Measurements from ENCODE around the gene CATSPERB.
"Not testable (repeated sequence)": the region's sequence is repeated elsewhere in the genome, so short reads cannot be mapped to it uniquely, and the experiment has no call there.

The CATSPERB gene

DNA sequence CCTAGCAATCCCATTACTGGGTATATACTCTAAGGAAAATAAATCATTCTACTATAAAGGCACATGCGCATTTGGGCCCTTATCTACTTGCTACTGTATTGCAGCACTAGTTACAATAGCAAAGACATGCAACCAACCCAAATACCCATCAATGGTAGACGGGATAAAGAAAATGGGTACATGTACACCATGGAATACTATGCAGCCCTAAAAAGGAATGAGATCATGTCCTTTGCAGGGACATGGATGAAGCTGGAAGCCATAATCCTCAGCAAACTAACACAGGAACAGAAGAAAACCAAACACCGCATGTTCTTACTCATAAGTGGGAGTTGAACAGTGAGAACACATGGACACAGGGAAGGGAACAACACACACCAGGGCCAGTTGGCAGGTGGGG, 54.2 kb downstream of the CATSPERB start:
- DNase-seq (ENCODE audit: low read depth in 2 of 2, low spot score in 1 of 2), result not testable (repeated sequence)

DNA sequence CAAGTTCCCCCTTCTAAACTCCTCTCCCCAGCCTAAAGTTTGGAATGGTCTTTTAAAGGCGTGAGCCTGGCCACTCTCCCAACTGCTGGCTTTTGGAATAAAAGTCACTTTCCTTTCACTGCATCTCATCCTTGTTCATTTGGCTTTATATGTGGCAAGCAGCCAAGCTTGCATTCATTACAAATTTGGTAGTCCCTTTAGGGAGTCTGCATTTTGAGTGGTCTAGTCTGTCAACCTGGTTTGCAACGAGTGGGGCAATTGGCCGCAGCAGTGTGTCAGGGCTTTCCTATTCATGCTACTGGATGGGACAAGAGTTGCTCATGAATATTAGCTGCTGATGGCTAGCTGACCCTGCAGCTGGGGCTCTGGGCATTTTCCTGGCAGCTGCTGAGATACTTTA, 57.0 kb downstream of the CATSPERB start:
- no peak for DNase-seq (ENCODE audit: low read depth in 2 of 2, low spot score in 1 of 2)

DNA sequence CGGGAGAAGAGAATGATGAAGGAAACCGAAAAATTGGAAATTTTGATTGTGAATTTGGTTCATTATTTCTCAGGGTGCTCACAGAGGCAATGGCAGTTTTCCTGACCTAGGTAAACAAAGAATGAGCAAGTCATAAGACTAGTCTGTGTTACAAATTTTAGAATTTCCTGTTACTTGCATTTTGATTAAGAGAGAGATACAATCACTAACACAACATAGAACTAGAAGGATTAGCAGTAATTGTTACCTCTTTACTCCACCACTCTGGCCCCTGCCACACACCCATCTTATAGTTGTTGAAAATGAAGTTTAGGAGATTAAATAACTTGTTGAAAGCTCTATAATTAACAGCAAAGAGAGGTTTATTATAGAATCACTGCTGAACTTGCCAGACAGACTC, 62.0 kb downstream of the CATSPERB start:
- DNase-seq (ENCODE audit: low read depth in 2 of 2, low spot score in 1 of 2), result no peak

DNA sequence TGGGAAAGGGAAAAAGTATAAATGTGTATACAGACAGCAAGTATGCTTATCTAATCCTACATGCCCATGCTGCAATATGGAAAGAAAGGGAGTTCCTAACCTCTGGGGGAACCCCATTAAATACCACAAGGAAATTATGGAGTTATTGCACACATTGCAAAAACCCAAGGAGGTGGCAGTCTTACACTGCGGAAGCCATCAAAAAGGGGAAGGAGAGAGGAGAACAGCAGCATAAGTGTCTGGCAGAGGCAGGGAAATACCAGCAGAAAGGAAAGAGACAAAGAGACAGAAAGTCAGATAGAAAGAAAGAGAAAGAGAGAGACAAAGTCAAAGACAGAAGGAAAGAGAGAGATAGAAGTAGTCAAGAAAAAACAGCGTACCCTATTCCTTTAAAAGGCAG, 64.8 kb downstream of the CATSPERB start:
- DNase-seq (ENCODE audit: low read depth in 2 of 2, low spot score in 1 of 2), result not testable (repeated sequence)

DNA sequence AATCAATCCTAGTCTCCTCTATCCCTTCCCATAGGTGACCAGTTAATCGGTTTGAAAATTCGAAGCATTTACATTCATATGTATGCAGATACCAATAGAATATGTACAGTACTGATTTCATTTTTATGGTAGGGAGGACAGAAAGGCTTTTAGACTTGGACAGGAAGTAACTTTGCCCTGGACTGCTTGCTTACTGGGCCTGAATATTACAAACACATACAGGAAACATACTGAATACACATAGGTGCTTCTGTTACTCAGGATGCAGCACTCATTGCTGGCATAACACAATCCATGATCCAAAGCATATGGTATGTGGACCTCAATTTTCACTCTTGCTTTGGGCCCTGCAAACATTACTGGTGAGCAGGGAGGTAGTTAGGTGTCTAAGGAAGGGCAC, 71.1 kb downstream of the CATSPERB start:
- DNase-seq (ENCODE audit: low read depth in 2 of 2, low spot score in 1 of 2), result no peak

DNA sequence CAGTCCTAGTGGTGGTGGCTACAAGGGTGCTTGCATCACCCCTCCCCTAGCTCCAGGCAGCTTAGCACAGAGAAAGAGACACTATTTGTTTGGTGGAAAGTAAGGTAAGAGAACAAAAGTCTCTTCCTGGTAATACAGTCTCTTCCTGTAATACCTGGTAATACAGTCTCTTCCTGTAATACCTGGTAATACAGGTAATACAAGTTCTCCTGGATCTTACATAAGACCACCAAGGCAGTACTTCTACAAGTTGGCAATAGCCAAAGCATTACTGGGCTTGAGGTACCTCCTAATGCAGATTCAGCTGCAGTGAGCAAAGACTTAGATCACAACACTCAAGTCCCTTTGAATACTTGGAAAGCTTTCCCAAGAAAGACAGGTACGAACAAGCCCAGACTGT, 77.0 kb downstream of the CATSPERB start:
- DNase-seq (ENCODE audit: low read depth in 2 of 2, low spot score in 1 of 2), result no peak

DNA sequence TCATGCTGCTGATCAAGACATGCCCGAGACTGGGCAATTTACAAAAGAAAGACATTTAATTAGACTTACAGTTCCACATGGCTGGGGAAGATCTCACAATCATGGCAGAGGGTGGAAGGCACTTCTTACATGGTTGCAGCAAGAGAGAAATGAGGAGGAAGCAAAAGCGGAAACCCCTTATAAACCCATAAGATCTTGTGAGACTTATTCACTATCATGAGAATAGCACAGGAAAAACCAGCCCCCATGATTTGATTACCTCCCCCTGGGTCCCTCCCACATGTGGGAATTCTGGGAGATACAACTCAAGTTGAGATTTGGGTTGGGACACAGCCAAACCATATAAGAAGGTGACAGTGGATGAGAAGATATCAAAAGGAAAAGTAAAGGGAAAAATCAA, 78.4 kb downstream of the CATSPERB start:
- DNase-seq (ENCODE audit: low read depth in 2 of 2, low spot score in 1 of 2), result no peak

DNA sequence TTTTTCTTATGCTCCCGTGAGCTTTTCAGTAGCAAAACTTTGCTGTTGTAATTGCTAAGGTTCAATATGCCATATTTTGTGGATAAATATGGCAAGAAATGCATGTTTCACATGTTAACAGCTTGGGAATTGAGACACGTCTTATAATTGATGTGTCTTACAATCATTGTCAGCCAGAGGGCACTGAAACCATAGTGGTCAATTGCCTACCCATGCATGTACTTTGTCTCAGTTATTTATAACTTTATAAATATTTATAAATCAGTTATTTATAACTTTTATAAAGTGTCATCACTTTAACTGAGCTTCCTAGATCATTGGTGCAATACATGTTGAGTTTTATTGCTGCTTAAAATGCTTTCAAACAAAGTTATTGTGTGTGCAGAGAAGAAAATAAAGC, 82.0 kb downstream of the CATSPERB start:
- DNase-seq (ENCODE audit: low read depth in 2 of 2, low spot score in 1 of 2), result no peak

DNA sequence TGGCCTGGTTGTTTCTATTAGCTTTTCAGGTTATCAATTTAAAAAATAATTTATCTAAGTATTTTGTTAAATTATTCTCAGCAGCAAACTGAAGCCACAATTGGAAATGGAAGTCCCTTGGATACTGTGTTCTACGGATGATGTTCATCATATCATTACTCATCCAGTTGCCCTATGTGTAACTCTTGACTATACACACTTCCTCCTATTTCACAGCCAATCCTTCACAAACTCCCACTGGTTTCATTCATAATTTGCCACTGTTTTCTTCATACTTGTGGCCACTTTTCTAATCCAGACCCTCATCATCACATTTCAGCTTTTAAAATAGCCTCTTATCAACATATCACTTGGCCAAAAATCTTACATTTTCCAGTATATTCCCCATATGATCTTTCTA, 84.0 kb downstream of the CATSPERB start:
- DNase-seq (ENCODE audit: low read depth in 2 of 2, low spot score in 1 of 2), result no peak

DNA sequence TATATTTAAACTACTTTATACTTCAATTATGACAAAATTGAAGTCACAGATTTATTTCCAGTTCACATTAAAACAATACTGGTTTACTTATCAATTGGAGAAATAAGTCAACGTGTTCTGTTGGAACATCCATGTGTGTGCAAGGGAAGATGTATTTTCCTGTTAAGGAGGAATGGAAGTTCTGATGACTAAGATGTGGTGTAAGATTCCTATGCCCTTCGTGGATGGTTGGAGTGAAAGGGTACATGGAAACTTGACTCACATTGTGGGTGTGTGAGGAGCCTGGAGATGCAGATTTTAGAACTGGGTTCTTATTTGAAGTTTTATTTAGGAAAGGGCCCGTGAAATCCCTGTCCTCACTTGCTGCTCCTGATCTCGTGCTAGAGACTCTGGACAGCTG, 95.3 kb downstream of the CATSPERB start:
- no peak for DNase-seq (ENCODE audit: low read depth in 2 of 2, low spot score in 1 of 2)

DNA sequence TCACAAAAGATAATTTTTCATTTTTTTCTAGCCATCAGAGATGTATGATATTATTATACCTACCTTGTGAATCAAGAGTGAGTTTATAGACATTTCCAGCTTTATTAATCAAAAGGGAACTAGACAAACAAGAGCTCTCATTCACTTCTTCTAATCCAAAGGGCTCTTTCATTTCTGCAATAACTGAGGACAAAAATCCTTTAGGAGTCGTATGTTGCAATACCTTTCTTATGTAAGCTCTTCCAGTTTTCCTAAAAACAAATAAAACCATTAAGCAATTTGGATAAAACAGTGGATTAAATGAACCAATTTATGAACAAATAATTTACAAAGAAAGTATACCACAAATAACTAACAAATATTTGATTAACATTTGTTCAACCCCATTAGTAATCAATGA, 107.1 kb downstream of the CATSPERB start:
- DNase-seq (ENCODE audit: low read depth in 2 of 2, low spot score in 1 of 2), result no peak

DNA sequence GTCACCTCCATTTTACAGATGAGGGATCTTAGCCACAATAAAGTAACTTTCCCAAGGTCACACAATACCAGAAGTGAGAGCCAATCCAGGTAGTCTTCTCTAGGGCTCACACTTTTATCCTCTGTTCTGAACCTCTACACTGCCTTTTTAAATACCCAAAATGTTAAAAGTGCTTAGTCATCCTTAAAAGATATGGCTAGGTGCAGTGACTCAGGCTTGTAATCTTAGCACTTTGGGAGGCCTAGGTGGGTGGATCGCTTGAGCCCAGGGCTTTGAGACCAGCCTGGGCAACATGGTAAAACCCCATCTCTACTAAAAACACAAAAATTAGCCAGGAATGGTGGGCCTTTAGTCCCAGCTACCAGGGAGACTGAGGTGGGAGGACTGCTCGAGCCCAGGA, 117.7 kb downstream of the CATSPERB start:
- no peak for DNase-seq (ENCODE audit: low read depth in 2 of 2, low spot score in 1 of 2)

DNA sequence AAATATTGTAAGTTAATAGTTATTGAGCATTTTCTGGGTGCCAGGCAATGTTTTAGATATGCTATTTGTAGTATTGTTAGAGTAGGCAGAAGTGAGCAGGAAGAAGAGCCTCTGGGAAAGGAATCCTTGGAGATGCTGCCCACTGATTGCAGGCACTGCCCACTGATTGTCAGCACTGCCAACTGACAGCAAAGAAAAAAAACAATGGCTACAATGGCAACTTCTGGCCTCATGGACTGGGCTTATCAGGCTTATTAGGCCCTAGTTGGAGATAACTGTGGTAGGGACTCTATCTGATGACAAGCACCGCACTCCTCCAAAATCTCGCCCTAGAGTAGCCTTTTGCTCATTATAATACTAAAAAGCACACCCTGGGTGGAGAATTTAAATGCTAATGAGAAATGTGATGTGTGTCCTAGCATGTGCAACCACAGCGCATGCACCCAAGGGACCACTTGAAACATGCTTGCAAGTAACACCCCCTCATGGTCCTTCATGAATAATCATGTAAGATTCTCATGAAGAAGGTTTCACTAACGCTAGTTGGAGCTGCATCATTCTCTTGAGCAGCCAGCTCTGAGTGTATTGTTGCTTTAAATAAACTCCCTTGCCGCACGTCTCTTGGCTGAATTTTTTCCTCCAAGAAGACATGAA, 118.3 kb downstream of the CATSPERB start:
- no peak for DNase-seq (ENCODE audit: low read depth in 2 of 2, low spot score in 1 of 2)

DNA sequence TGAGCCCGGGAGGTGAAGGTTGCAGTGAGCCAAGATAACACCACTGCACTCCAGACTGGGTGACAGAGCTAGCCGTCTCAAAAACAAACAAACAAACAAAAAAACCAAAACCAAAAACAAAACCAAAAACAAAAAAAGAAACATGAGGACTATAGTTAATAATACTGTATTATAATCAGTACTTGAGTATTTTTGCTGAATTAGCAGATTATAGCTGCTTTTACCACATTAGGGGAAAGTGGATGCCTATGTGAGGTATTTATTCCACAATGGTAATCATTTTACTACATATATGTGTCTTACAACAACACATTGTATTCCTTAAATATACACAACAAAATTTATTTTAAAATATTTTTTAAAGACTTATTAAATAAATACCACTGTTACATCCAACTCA, 120.4 kb downstream of the CATSPERB start:
- no peak for DNase-seq (ENCODE audit: low read depth in 2 of 2, low spot score in 1 of 2)

DNA sequence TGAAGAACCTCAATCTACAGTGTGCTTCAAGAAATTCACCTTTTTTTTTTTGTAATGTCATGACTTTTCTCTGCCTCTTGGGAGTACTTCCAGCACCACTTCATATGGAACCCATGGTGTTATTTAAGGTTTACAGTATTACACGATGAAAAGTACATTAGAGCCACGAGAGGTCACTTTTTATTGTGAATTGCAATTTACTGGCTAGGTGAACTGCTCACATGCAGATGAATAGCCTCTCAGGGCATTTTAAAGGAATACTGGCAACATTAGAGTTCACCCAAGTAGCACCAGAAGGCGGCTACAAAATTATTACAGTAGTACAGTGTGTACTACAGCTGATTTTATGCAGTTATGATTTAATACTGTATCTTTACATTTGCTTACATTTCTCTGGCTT, 122.7 kb downstream of the CATSPERB start:
- DNase-seq (ENCODE audit: low read depth in 2 of 2, low spot score in 1 of 2), result no peak

DNA sequence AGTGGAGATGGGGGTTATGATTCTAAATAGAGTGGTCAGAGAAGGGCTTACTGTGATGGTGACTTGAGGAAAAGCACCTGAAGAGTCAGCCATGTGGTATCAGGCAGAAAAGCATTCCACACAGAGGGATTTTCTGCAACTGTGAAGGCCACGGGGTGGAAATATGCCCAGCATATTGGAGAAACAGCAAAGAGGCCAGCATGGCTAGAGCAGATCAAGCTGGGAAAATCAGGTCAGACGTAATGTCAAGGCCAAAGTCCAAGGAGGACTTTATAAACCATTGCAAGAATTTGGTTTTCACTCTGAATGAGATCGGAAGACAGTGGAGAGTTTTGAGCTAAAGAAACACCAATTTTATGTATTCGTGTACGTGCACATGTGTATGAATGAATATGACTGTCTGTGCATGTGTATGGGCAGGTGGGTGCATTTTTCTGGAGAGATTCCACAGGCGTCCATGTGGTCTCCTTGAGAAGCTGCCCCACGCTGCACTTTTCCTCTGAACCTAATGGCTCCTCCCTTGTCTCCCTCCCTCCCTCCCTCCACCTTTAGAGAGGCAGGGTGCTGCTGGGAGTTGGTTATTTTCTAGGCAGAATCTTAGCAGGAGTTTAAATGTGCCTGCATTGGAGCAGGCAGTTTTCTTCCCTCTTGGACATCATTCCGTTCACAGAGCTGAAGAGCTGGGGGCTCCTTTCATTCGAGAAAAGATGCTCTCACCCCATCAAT, 124.4 kb downstream of the CATSPERB start:
- DNase-seq (ENCODE audit: low read depth in 2 of 2, low spot score in 1 of 2), result no peak

DNA sequence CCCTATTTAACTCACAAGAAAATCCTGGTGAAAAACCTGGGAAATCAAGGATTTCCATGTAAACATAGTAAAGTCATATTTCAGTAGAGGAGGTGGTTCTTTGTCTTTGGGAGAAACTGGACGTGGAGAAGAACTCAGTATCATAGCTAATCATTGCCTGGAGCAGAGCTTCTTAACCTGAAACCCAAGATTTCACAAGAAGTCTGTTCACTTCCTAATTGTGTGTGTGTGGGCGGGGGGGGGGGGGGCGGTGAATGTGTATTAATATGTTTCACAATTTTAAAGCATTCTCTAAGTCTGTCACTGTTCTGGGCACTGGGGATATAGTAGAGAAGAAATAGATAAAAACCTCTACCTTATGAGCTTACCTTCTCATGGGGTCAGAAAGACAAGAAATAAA, 125.0 kb downstream of the CATSPERB start:
- DNase-seq (ENCODE audit: low read depth in 2 of 2, low spot score in 1 of 2), result no peak

DNA sequence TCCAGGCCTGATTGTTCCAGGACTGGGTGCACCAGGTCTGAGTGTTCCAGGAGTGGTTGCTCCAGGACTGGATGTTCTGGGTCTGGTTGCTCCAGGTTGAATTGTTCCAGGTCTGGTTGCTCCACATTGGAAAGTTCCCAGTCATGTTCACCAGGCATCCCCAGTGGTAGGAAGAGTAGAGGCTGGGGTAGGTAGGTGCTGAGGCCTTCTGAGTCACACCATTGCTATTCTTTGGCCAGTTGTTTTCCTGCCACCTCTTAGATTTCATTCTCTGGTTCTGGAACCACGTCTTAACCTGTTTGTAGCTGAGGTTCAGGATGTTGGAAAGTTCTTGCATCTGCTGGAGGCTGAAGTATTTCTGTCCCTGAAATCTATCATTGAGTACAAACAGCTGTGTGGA, 127.3 kb downstream of the CATSPERB start:
- DNase-seq (ENCODE audit: low read depth in 2 of 2, low spot score in 1 of 2), result not testable (repeated sequence)

DNA sequence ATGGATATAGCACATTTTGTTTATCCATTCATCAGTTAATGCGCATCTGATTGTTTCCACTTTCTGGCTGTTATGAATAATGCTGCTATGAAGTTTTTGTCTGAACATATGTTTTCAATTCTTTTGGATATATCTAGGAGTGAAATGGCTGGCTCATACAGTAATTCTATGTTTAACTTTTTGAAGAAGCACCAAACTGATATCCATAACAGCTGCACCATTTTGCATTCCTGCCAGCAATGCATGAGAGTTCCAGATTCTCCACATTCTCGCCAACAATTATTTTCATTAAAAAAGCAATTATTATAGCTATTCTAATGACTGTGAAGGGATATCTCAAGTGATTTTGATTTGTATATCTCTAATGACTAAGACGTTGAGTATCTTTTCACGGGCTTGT, 131.9 kb downstream of the CATSPERB start:
- no peak for DNase-seq (ENCODE audit: low read depth in 2 of 2, low spot score in 1 of 2)

DNA sequence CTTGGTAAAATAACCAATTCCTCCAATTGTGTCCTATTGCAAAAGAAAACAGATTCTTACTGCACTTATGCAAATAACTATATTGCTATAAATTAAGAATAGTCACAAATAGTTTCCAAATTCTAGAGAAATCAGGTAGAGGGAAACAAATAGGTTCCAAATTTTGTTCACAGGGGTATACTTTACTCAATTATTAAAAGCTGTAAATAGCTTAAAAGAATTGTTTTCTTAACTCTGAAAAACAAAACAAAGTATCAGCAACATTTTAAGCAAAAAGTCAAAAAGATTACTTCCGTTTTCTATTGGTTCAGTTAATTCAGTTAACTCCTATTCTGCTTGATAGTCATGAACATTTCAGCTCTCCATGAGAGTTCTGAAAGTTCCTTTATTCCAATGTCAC, 136.2 kb downstream of the CATSPERB start:
- DNase-seq (ENCODE audit: low read depth in 2 of 2, low spot score in 1 of 2), result no peak

DNA sequence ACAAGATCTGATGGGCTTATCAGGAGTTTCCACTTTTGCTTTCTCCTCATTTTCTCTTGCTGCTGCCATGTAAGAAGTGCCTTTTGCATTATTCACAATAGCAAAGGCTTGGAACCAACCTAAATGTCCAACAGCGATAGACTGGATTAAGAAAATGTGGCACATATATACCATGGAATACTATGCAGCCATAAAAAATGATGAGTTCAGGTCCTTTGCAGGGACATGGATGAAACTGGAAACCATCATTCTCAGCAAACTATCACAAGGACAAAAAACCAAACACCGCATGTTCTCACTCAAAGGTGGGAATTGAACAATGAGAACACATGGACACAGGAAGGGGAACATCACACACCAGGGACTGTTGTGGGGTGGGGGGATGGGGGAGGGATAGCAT, 137.9 kb downstream of the CATSPERB start:
- not testable (repeated sequence) for DNase-seq (ENCODE audit: low read depth in 2 of 2, low spot score in 1 of 2)

DNA sequence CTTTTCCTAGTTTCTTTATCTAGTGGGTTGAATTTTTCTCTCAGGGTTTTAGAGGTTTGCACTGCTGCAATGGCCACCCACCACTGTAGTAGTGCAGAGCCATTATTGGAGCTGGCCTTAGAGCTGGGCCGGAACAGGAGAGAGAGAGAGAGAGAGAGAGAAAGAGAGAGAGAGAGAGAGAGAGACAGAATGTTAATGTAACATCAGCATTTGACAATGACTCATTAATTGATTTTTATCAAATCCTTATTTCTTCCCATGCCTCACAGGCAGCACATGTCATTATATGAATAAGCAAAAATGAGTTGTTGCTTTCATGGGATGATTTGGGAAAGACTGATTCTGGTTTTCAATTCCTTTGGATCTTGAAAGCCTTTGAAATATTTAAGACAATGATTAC, 145.5 kb downstream of the CATSPERB start:
- no peak for DNase-seq (ENCODE audit: low read depth in 2 of 2, low spot score in 1 of 2)

DNA sequence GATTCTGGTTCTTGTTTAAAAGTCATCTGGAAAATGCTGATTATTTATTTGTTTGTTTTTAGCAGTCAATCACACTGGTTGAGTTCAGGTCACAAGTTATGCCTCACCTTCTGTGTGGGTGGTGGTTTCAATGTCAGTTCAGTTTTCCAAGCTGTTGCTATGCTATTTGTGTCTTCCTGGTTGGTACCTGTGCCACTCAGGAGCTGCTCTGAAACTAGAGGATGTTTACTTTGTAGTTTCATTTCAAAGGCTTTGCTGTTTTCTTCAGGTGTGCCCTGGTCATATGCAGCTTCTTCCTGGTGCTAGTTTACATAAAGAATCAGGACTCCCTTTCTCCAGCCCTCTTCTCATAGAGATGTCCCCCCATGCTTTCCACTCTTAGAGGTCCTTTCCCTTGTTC, 146.0 kb downstream of the CATSPERB start:
- DNase-seq (ENCODE audit: low read depth in 2 of 2, low spot score in 1 of 2), result no peak

Measured in stimulated activated CD8-positive, alpha-beta memory T cell treated with anti-CD3 and anti-CD28 coated beads, Interleukin-4, amount 100 ng/mL, for 4 hours (primary cell).